Natural killer cell (primary cell): ENCODE data around the gene RFX5. TPM values are rescaled to one million over a fixed set of nuclear protein-coding genes. Genes with fewer than 3 reads are reported as not detected.
A peak's percentile ranks its signal among the peaks of the same experiment; 100 is the strongest.

Experiments
- ATAC-seq, 3 donors: fragments of 150-1000 bp in 2 of 3; fragments of 200-7000 bp in 1 of 3; cut with Tn5 transposase; 1 replicate in 1 of 3; 2 replicates in 2 of 3; pipeline ENCODE4 v1.10.0; 2021; ENCODE audit warnings: mild to moderate bottlenecking in 2 of 3, moderate library complexity in 2 of 3
- DNase-seq, 2 donors: peaks; one replicate each; pipeline versions ENCODE4 v3.0.0 to v3.0.0-alpha.2; 2013 to 2021; ENCODE audit warnings: mixed read lengths in 1 of 2
- H3K27ac ChIP-seq: one replicate; pipeline ENCODE4 v1.5.1; 2013; ENCODE audit warnings: mild to moderate bottlenecking, low read length
- H3K27me3 ChIP-seq: one replicate; pipeline ENCODE4 v1.6.1; 2013; ENCODE audit warnings: low read length; ENCODE audit not compliant: control insufficient read depth, insufficient read depth
- H3K36me3 ChIP-seq: one replicate; pipeline ENCODE4 v1.6.1; 2013; ENCODE audit warnings: low read length; ENCODE audit not compliant: control insufficient read depth, insufficient read depth
- H3K4me1 ChIP-seq: one replicate; pipeline ENCODE4 v1.6.1; 2013; ENCODE audit warnings: low read length; ENCODE audit not compliant: control insufficient read depth, insufficient read depth
- H3K4me3 ChIP-seq: one replicate; pipeline ENCODE4 v1.5.1; 2013; ENCODE audit warnings: low read length
- H3K9me3 ChIP-seq: one replicate; pipeline ENCODE4 v1.6.1; 2013; ENCODE audit warnings: low read length; ENCODE audit not compliant: control insufficient read depth, insufficient read depth
- H3K27ac Mint-ChIP-seq, 2 donors: one replicate each; pipeline ENCODE4 v1.8.0; 2022; ENCODE audit warnings: mild to moderate bottlenecking in 2 of 2, mixed read lengths in 2 of 2, moderate library complexity in 1 of 2
- H3K27me3 Mint-ChIP-seq, 2 donors: one replicate each; pipeline ENCODE4 v1.8.0; 2022; ENCODE audit warnings: low read depth in 2 of 2, mixed read lengths in 2 of 2
- H3K36me3 Mint-ChIP-seq: one replicate; pipeline ENCODE4 v1.8.0; 2022; ENCODE audit warnings: mixed read lengths
- H3K4me1 Mint-ChIP-seq, 2 donors: one replicate each; pipeline ENCODE4 v1.8.0; 2022; ENCODE audit warnings: mixed read lengths in 2 of 2
- H3K4me3 Mint-ChIP-seq: one replicate; pipeline ENCODE4 v1.8.0; 2022; ENCODE audit warnings: mild to moderate bottlenecking, moderate library complexity, mixed read lengths
- H3K9me3 Mint-ChIP-seq, 2 donors: one replicate each; pipeline ENCODE4 v1.8.0; 2022; ENCODE audit warnings: mixed read lengths in 2 of 2
- WGBS: methylation state at CpG from one replicate; pipeline ENCODE4 v1.1.7; 2013; ENCODE audit warnings: missing lambda C conversion rate; ENCODE audit not compliant: insufficient coverage; 5-methylcytosine and 5-hydroxymethylcytosine counted together
- intact Hi-C: fragments of 100-400 bp; cut with micrococcal nuclease; formaldehyde crosslinking; loops from one replicate; pipeline ENCODE4 v1.14.2; 2022
- total RNA-seq, 4 donors: library from RNA; stranded (reverse); fragments of 120-200 nt in 1 of 4; gene quantifications; one replicate each; pipeline versions ENCODE4 v1.2.3 to v1.2.4, GENCODE V29; 2013 to 2022
- TF ChIP-seq, protein P1 (sequence below): fragments of 200-600 bp; IDR thresholded peaks from one replicate; pipeline ENCODE4 v1.8.0; 2022; ENCODE audit warnings: antibody characterized with exemption

The RFX5 gene
- total RNA-seq, 3 donors from 2014 or later (not counting 1 experiment from before 2014, with no cell fraction given), result 72.6 to 111 (median 110) TPM

DNA sequence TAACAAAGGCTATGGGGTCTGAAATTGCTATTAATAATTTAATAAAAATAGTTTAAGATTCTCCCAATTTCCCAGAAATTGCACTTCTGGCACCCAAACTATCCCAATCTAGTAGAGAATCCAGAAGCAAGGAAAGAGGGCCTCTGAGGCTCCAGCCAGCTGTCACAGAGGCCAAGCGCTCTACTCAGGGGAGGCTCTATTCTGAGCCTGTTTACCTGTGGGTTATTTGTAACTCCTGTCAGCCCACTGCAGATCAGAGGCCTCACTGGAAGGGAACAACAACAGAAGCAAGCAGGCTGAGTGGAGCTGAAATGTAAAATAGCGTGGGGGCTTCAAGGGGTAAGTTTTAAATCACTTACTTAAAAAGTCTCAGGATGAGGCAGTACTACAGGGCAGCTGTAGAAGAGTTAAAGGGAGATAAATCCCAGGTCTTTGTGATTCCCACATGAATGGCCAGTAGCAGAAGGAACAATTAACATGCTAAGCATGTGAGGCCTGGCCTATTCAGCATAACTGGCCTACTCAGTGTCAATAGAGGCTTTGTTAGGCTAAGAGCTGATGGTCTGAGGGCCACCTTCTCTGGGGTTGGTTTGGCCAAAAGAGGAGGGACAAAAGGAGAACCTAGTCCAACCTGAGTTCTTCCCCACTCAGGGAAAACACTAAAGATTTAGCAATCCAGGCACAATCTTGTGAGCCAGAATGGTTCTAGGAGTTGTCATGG lies 52.1 kb downstream of the RFX5 start:
- Mint-ChIP-seq H3K27ac (peak overlapping the region; percentile 91 to 96), H3K36me3 (peaks cover 12% of the 10 kb centered on the region), H3K27me3 (no peaks in the 10 kb centered on the region), H3K4me3 (no peak overlapping the region), H3K4me1 (peaks cover 22 to 39% of the 10 kb centered on the region in 2 donors), H3K9me3 (no peaks in the 10 kb centered on the region)
- no peak for DNase-seq
- no peak for ATAC-seq
- H3K27me3 ChIP-seq, result no peaks in the 10 kb centered on the region
- H3K9me3 ChIP-seq, result no peaks in the 10 kb centered on the region
- peaks cover 79% of the 10 kb centered on the region for H3K36me3 ChIP-seq
- intact Hi-C loops, result no loop called here
- H3K27ac ChIP-seq, result no peak overlapping the region
- no peak overlapping the region for H3K4me3 ChIP-seq
- H3K4me1 ChIP-seq, result peaks cover 35% of the 10 kb centered on the region
- TF ChIP-seq, protein P1, sequence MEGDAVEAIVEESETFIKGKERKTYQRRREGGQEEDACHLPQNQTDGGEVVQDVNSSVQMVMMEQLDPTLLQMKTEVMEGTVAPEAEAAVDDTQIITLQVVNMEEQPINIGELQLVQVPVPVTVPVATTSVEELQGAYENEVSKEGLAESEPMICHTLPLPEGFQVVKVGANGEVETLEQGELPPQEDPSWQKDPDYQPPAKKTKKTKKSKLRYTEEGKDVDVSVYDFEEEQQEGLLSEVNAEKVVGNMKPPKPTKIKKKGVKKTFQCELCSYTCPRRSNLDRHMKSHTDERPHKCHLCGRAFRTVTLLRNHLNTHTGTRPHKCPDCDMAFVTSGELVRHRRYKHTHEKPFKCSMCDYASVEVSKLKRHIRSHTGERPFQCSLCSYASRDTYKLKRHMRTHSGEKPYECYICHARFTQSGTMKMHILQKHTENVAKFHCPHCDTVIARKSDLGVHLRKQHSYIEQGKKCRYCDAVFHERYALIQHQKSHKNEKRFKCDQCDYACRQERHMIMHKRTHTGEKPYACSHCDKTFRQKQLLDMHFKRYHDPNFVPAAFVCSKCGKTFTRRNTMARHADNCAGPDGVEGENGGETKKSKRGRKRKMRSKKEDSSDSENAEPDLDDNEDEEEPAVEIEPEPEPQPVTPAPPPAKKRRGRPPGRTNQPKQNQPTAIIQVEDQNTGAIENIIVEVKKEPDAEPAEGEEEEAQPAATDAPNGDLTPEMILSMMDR, result no peak
- WGBS, result 100% methylated on average over 2 of the region's 2 CpGs

DNA sequence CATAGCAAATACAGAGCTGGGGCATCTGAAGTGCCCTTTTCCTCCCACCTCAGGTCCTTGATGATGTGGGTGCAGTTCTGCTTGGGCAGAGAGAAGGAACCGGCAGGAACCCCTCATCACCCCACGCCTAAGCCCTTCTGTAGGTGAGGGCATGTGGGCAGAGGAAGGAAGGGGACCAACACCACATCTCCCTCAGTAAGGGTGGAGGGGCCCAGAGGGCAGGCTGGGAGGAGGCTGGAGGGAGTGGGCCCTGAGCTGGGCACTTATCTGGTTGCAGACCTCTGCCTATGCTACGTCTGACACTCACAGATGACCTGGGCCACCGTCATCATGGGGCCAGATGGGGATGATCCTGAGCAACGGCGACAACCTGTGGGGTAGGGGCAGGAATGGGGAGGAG lies 54.0 kb downstream of the RFX5 start:
- DNase-seq (no peak), ATAC-seq (peak in 2 of 3 donors; percentile 1 to 5)
- Mint-ChIP-seq H3K36me3 (no peaks in the 10 kb centered on the region), H3K4me1 (peaks cover 36 to 57% of the 10 kb centered on the region in 2 donors), H3K27me3 (no peaks in the 10 kb centered on the region), H3K4me3 (peak overlapping the region; percentile 59), H3K27ac (peak overlapping the region; percentile 91 to 96), H3K9me3 (no peaks in the 10 kb centered on the region)
- intact Hi-C loops, result no loop called here
- WGBS, result 86% methylated on average over 4 of the region's 6 CpGs
- Histone ChIP-seq H3K27me3 (no peaks in the 10 kb centered on the region), H3K36me3 (peaks cover 80% of the 10 kb centered on the region), H3K4me3 (no peak overlapping the region), H3K27ac (peak overlapping the region; percentile 77), H3K9me3 (no peaks in the 10 kb centered on the region), H3K4me1 (peaks cover 53% of the 10 kb centered on the region)
- TF ChIP-seq, protein P1, result no peak

DNA sequence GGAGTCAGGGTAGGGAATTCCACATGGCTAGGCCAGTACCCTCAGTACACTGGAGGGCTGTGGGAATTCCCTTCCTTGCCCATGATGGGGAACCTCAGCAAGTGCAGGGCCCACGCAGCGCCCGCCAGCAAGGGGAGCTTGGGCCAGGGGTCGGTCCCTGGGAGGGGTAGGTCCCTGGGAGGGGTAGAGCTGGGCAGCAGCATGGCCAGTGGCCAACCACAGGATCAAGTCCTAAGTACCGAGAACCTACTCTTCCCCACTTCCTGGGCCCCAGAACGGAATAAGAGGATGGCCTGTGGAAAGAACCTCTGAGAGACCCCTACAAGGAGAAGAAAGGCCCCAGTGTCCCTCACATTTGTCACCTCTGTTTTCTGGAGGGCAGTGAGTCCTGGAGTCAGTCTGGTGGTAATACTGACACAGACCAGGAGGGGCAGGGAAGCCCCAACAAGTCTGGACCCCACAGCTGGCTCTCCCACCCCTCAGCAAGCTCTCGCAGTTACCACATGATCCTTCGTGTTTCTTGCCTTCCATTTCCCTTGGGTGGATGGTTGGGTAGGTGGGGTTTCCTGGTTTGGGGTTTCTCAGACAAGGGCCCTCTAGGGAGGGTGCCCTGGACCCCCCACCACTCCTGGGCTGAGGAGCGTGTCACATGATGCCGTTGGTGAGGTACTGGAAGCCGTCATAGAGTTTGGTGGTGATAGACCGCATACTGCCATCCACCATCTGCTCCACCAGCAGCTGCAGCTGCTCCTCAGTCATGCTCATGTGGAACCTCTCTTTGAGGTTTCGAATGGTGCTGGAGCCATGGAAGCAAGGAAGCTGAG lies 54.6 kb downstream of the RFX5 start:
- TF ChIP-seq, protein P1, result no peak
- H3K27me3 Mint-ChIP-seq, result no peaks in the 10 kb centered on the region
- H3K4me1 ChIP-seq, result peaks cover 60% of the 10 kb centered on the region
- intact Hi-C loops, result no loop called here
- peak overlapping the region; percentile 59 for H3K4me3 Mint-ChIP-seq
- H3K9me3 Mint-ChIP-seq, result no peaks in the 10 kb centered on the region
- H3K27ac Mint-ChIP-seq, result peak overlapping the region; percentile 91 to 96
- no peaks in the 10 kb centered on the region for H3K9me3 ChIP-seq
- 69% methylated on average over 11 of the region's 13 CpGs for WGBS
- peak overlapping the region; percentile 77 for H3K27ac ChIP-seq
- H3K36me3 ChIP-seq, result peaks cover 80% of the 10 kb centered on the region
- H3K4me3 ChIP-seq, result no peak overlapping the region
- DNase-seq (peak in 1 of 2 donors; percentile 63), ATAC-seq (peak; percentile 72 to 82 (median 82))
- no peaks in the 10 kb centered on the region for H3K27me3 ChIP-seq
- H3K4me1 Mint-ChIP-seq, result peaks cover 36 to 57% of the 10 kb centered on the region in 2 donors
- H3K36me3 Mint-ChIP-seq, result no peaks in the 10 kb centered on the region
